Esophagus muscularis mucosa (tissue), 4 donors: ENCODE data around the gene IGFLR1. TPM values are rescaled to one million over a fixed set of nuclear protein-coding genes. Genes with fewer than 3 reads are reported as not detected.

Experiments
- DNase-seq: peaks from one replicate; pipeline ENCODE4 v3.0.0-alpha.2; 2017; ENCODE audit errors: extremely low spot score
- H3K27ac ChIP-seq, 4 donors: fragments of 200-600 bp; sonication (generic); replicated peaks in 1 of 4; 1 replicate in 3 of 4; 2 replicates in 1 of 4; pipeline ENCODE4 v1.5.1; 2016 to 2019; ENCODE audit warnings: mild to moderate bottlenecking in 1 of 4
- H3K27me3 ChIP-seq, 4 donors: fragments of 200-600 bp; sonication (generic); one replicate each; pipeline versions ENCODE4 v1.5.1 to v1.6.0; 2016 to 2019
- H3K36me3 ChIP-seq, 4 donors: fragments of 200-600 bp; sonication (generic); one replicate each; pipeline ENCODE4 v1.5.1; 2016 to 2019
- H3K4me1 ChIP-seq, 4 donors: fragments of 200-600 bp; sonication (generic); one replicate each; pipeline ENCODE4 v1.5.1; 2016 to 2019
- H3K4me3 ChIP-seq, 4 donors: fragments of 200-600 bp; sonication (generic); 1 replicate in 2 of 4; 2 replicates in 2 of 4; pipeline ENCODE4 v1.5.1; 2016 to 2019; ENCODE audit warnings: mild to moderate bottlenecking in 4 of 4, moderate library complexity in 1 of 4
- H3K9me3 ChIP-seq, 4 donors: fragments of 200-600 bp; sonication (generic); 1 replicate in 3 of 4; 2 replicates in 1 of 4; pipeline ENCODE4 v1.5.1; 2016 to 2019
- EP300 ChIP-seq: sonication (generic); formaldehyde crosslinking; IDR thresholded peaks from one replicate; pipeline ENCODE4 v1.6.1; 2017; ENCODE audit warnings: antibody characterized with exemption
- POLR2A ChIP-seq: fragments of 450-650 bp; IDR thresholded peaks from one replicate; pipeline ENCODE4 v1.6.1; 2017; ENCODE audit warnings: antibody characterized with exemption, moderate library complexity, mild to moderate bottlenecking, low read depth
- POLR2AphosphoS5 ChIP-seq, 2 donors: sonication (generic); formaldehyde crosslinking; IDR thresholded peaks; one replicate each; pipeline ENCODE4 v1.6.1; 2017; ENCODE audit warnings: antibody characterized with exemption in 2 of 2
- WGBS: methylation state at CpG from one replicate; pipeline ENCODE4 v1.1.5; 2018; 5-methylcytosine and 5-hydroxymethylcytosine counted together
- intact Hi-C: fragments of 100-400 bp; cut with DNase I; formaldehyde crosslinking; loops from one replicate; pipeline ENCODE4 v1.15.1; 2023
- total RNA-seq, 4 donors: library from RNA; depleted of rRNA; stranded (reverse); fragments of >200 nt; gene quantifications; one replicate each; pipeline versions ENCODE4 v1.1.0 to v1.2.1, GENCODE V29; 2016
- TF ChIP-seq, protein P1 (sequence below), 3 experiments: fragments of 200-600 bp in 2 of 3; fragments of 450-650 bp in 1 of 3; sonication (generic) in 2 of 3; IDR thresholded peaks; one replicate each; pipeline ENCODE4 v1.5.1; 2017 to 2019; ENCODE audit warnings: antibody characterized with exemption in 3 of 3, mild to moderate bottlenecking in 2 of 3, moderate library complexity in 1 of 3

Gene IGFLR1
- total RNA-seq, 4 donors from 2014 or later = 1.7 to 8.1 (median 5.9) TPM

DNA sequence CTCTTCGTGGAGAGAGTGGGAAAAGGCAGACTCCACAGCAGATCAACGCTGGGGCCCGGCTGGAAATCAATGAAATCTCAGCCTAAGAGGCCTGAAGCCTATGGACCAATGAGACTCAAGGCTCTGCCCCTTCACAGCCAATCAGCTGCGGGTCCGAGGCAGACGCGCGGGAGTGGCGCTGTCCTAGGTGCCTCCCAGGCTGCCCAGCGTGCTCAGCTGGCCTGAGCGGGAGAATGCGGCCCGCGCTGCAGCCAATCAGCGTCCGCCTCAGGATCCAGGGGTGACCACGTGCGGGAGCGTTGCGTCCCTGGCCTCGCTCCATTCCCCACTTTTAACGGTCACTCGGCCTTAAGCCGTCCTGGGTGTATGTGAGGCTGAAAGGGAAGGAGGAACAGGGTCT is 38.0 kb downstream of the IGFLR1 start, which contains the start of gene ZBTB32:
Gene ZBTB32, plus strand, starts transcription at position 341 of the 400 bp plus-strand sequence. CDS start 10,069 bp downstream, outside the sequence.
- DNase-seq = no peak
- intact Hi-C loops = no loop called here
- WGBS = 26% methylated on average over 18 of the region's 24 CpGs

DNA sequence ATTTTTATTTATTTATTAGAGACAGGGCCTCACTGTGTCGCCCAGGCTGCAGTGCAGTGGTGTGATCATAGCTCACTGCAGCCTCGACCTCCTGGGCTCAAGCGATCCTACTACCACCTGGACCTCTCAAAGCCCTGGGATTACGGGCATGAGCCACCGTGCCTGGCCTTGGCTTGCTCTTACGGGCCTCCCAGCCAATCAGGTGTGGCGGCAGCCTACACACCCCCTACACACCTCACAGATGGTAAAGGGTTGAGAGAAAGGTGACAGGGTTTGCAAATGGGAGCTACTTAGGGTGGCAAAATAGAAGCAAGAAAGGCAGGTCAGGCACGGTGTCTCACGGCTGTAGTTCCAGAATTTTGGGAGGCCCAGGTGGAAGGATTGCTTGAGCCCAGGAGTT is 38.9 kb downstream of the IGFLR1 start:
- H3K27ac ChIP-seq = no peak overlapping the region
- no peaks in the 10 kb centered on the region for H3K36me3 ChIP-seq
- intact Hi-C loops = loop anchor here (2.0 kb wide), 1 partner anchor 13 kb away; no protein-coding TSS in a partner anchor
- H3K4me3 ChIP-seq = peak overlapping the region in 2 of 4 donors; percentile 62 to 66
- H3K4me1 ChIP-seq = peaks cover 11 to 16% (median 15%) of the 10 kb centered on the region in 4 donors
- no peak for DNase-seq
- WGBS = 52% methylated on average over 9 of the region's 9 CpGs
- H3K27me3 ChIP-seq = peaks cover 0 to 14% (median 0%) of the 10 kb centered on the region in 4 donors
- no peaks in the 10 kb centered on the region for H3K9me3 ChIP-seq
- TF ChIP-seq POLR2AphosphoS5 (IDR thresholded peaks at IDR 0.05) (no peak), EP300 (no peak), POLR2A (no peak)
- TF ChIP-seq, protein P1, sequence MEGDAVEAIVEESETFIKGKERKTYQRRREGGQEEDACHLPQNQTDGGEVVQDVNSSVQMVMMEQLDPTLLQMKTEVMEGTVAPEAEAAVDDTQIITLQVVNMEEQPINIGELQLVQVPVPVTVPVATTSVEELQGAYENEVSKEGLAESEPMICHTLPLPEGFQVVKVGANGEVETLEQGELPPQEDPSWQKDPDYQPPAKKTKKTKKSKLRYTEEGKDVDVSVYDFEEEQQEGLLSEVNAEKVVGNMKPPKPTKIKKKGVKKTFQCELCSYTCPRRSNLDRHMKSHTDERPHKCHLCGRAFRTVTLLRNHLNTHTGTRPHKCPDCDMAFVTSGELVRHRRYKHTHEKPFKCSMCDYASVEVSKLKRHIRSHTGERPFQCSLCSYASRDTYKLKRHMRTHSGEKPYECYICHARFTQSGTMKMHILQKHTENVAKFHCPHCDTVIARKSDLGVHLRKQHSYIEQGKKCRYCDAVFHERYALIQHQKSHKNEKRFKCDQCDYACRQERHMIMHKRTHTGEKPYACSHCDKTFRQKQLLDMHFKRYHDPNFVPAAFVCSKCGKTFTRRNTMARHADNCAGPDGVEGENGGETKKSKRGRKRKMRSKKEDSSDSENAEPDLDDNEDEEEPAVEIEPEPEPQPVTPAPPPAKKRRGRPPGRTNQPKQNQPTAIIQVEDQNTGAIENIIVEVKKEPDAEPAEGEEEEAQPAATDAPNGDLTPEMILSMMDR (IDR thresholded peaks at IDR 0.05) = no peak

More for the DNA sequence above, 38.0 kb downstream of the IGFLR1 start, which contains the start of gene ZBTB32:
- no peaks in the 10 kb centered on the region for H3K9me3 ChIP-seq
- H3K27ac ChIP-seq = no peak within 1 kb of the TSS
- peaks cover 0 to 14% (median 0%) of the 10 kb centered on the region in 4 donors for H3K27me3 ChIP-seq
- no peak for TF ChIP-seq POLR2AphosphoS5 (IDR thresholded peaks at IDR 0.05)
- TF ChIP-seq POLR2A = no peak
- no peak for TF ChIP-seq EP300
- TF ChIP-seq, protein P1 (IDR thresholded peaks at IDR 0.05) = no peak
- H3K36me3 ChIP-seq = no peaks in the 10 kb centered on the region
- H3K4me3 ChIP-seq = no peak within 1 kb of the TSS
- peaks cover 11 to 16% (median 15%) of the 10 kb centered on the region in 4 donors for H3K4me1 ChIP-seq

DNA sequence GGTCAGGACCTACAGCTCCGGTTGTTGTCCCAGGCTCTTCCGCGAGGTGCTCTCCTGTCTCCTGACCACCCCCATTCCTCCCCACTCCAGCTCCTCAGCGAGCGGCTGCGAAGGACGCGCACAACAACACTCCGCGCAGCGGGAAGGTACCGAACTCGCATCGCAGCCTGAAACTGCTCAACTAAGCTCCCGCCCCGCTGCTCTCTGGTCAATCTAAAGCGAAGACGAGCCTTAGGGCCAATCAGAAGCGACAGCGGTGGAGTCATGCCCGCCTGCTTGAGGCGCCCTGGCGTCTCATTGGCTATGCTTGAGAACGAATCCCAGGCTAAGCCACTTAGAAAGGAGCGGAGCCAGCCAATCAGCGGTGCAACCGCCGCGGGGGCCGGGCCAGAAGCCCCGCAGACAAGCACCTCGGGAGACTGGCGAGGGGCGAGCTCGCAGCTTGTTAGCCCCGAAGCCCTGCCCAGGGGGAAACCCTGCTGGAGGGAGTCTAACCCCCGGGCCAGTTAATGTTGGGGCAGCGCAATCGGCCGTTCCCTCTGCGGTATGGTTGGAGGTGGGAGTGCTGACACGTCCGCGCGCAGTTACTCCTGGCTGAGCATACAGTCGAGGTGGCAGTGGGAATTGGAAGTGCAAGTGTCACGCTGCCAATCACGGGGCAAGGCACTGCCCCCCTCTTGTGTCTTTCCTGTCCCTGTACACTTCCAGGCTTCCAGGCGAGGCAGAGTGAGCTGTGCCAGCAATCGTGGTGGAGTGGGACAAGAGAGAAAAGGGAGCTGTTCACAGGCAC is 39.8 kb downstream of the IGFLR1 start:
- intact Hi-C loops = loop anchor here (2.0 kb wide), 1 partner anchor 14 kb away; no protein-coding TSS in a partner anchor
- TF ChIP-seq POLR2A (no peak), EP300 (no peak), POLR2AphosphoS5 (IDR thresholded peaks at IDR 0.05) (peak; percentile 71 to 75)
- TF ChIP-seq, protein P1 (IDR thresholded peaks at IDR 0.05) = peak in 1 of 3 experiments; percentile 11
- Histone ChIP-seq H3K4me3 (peak overlapping the region; percentile 62 to 91 (median 66)), H3K27ac (peak overlapping the region; percentile 29 to 62 (median 42)), H3K9me3 (no peaks in the 10 kb centered on the region), H3K4me1 (peaks cover 11 to 16% (median 15%) of the 10 kb centered on the region in 4 donors), H3K36me3 (no peaks in the 10 kb centered on the region), H3K27me3 (peaks cover 0 to 14% (median 0%) of the 10 kb centered on the region in 4 donors)
- DNase-seq = peak; percentile 99
- WGBS = 0% methylated on average over 19 of the region's 50 CpGs

DNA sequence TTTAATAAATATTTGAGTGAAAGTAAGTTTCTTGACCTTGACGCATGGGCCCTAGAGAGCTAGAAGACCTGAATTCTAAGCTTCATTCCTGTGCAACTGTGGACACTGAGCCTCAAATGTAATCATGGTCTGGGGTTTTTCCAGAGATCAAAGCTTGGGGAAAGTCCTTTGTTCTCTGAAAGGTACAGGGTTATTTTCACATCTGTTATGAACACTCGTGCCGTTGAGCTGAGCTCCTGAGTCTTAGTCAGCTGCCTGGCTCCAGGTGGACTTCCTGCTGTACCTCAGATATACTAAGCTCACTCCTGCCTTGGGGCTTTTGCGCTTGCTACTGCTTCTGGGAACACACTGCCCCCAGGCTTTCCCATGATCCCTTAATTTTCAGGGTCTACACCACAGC is 45.4 kb downstream of the IGFLR1 start:
- Histone ChIP-seq H3K4me1 (peaks cover 2 to 3% (median 2%) of the 10 kb centered on the region in 4 donors), H3K9me3 (no peaks in the 10 kb centered on the region), H3K36me3 (no peaks in the 10 kb centered on the region), H3K4me3 (no peak overlapping the region), H3K27me3 (no peaks in the 10 kb centered on the region), H3K27ac (no peak overlapping the region)
- DNase-seq = no peak
- 70% methylated on average over 4 of the region's 4 CpGs for WGBS
- intact Hi-C loops = no loop called here
- TF ChIP-seq, protein P1 (IDR thresholded peaks at IDR 0.05) = no peak
- TF ChIP-seq POLR2A (no peak), EP300 (no peak), POLR2AphosphoS5 (IDR thresholded peaks at IDR 0.05) (no peak)
